Brain microvascular endothelial cell (primary cell): ENCODE measurements around the gene TRPC3.

ENCODE experiments used
- DNase-seq: peaks from one replicate; pipeline ENCODE4 v3.0.0-alpha.2; 2020
- H3K27ac ChIP-seq: fragments of 250-450 bp; sonication (Bioruptor Pico); 2 replicates; pipeline ENCODE4 v1.5.1; 2020; ENCODE audit warnings: mild to moderate bottlenecking, moderate library complexity
- H3K27me3 ChIP-seq: fragments of 250-450 bp; sonication (Bioruptor Pico); replicated peaks from 2 replicates; pipeline ENCODE4 v1.5.1; 2020; ENCODE audit warnings: mild to moderate bottlenecking
- H3K36me3 ChIP-seq: fragments of 250-450 bp; sonication (Bioruptor Pico); replicated peaks from 2 replicates; pipeline ENCODE4 v1.5.1; 2020; ENCODE audit warnings: mild to moderate bottlenecking
- H3K4me3 ChIP-seq: 2 replicates; pipeline ENCODE4 v1.5.1; 2011; ENCODE audit warnings: low read depth, mild to moderate bottlenecking, control low read depth, low read length, moderate library complexity
- CTCF ChIP-seq: IDR thresholded peaks from 2 replicates; pipeline ENCODE4 v1.5.1; 2011; ENCODE audit warnings: low read depth, mild to moderate bottlenecking, moderate library complexity, low read length, control low read depth, inconsistent platforms; ENCODE audit errors: missing control alignments
- in situ Hi-C: cut with HindIII; loops from 2 replicates; pipeline ENCODE4 v1.10.0; 2017; ENCODE audit warnings: low sequenced_read_pairs, low pct_ligation_motif_present

The TRPC3 gene

DNA sequence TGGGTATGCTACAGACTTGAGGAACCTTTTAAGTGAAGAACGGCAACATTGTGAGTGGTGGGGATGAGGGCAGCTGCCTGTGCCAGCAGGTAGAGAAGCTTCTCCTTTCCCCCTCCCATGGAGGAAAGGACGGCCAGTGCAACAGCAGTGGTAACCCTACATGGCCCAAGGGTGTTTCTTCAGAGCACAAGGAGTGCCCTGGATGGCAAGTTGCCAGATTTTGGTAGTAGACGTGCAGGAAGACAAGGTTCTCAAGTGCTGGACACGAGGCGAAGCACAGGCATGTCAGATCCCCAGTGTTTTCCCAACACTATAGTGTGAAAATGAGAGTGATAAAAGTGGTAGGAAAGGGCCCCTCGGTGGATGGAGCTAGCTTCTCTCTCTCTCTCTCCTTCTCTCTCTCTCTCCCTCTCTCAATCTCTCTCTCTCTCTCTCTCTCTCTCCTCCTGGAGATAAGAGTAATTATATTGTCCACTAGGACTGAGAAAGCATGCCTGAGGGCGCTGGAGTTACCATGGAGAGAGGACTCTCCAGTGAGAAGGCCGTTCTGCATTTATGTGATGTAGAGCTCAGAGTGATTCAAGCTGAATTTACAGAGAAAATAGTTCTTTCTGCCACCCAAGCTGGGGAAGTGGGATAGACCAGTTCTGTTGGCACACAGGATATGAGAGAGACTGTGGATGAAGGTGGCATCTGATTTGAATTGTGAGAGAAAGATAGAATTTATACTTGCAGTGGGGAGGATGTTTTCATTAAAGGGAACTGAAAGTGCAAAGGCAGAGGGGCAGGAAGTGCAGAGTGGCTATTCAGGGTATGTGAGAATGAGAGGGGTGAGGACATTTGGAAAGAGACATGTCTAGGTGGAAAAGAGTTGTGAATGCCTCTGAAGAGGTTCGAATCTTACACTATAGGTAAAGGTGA lies 25.7 kb upstream of the TRPC3 start:
- H3K27me3 ChIP-seq, result no peaks in the 10 kb centered on the region
- no peak for TF ChIP-seq CTCF
- H3K4me3 ChIP-seq, result no peak overlapping the region
- DNase-seq, result peak; percentile 72
- H3K36me3 ChIP-seq, result no peaks in the 10 kb centered on the region
- no peak overlapping the region for H3K27ac ChIP-seq
- in situ Hi-C loops, result no loop called here

GRCh38 chr4:121975784-121976183 lies 23.9 kb upstream of the TRPC3 start:
- Histone ChIP-seq H3K36me3 (no peaks in the 10 kb centered on the region), H3K27ac (no peak overlapping the region), H3K27me3 (no peaks in the 10 kb centered on the region), H3K4me3 (no peak overlapping the region)
- no peak for DNase-seq
- TF ChIP-seq CTCF, result no peak
- in situ Hi-C loops, result no loop called here

DNA sequence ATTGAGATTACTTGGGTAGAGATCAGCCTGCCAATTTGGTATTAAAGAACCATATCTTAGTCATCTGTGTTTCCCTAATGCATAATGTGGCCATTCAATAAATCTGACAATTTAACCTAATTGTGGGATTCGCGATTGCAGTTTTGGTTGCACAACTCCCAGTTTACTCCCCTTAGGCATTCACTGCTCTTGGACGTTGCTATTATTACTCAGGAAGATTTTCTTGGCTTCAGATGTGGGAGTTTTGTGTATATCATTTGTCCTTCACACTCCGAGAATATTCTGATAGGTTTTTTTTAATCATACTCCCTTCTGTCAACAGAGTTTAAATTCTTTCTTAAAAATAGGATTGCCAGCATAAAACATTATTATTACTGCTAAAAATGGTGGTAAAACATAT lies 22.0 kb upstream of the TRPC3 start:
- Histone ChIP-seq H3K27ac (no peak overlapping the region), H3K36me3 (no peaks in the 10 kb centered on the region), H3K27me3 (no peaks in the 10 kb centered on the region), H3K4me3 (no peak overlapping the region)
- no peak for TF ChIP-seq CTCF
- DNase-seq, result no peak
- in situ Hi-C loops, result no loop called here

DNA sequence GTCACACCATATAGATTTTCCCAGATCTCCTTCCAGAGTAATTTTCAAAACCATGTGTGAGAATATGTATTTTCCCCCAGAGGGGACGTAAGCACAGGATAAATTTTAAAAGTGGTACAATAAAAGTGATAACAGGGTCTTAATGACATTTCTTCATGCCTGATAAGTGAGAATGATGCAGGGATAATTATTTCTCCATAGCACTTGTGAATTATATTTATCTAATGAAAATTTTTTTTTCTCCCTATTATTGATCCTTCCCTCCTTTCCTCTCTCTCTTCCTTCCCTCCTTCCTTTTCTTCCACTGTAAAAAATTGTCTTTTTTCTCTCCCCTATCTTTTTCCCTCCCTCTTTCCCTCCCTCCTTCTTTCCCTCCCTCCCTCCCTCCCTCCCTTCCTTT lies 17.0 kb upstream of the TRPC3 start:
- no peak for TF ChIP-seq CTCF
- no peak overlapping the region for H3K4me3 ChIP-seq
- H3K27me3 ChIP-seq, result no peaks in the 10 kb centered on the region
- H3K36me3 ChIP-seq, result no peaks in the 10 kb centered on the region
- DNase-seq, result no peak
- in situ Hi-C loops, result no loop called here
- H3K27ac ChIP-seq, result no peak overlapping the region

DNA sequence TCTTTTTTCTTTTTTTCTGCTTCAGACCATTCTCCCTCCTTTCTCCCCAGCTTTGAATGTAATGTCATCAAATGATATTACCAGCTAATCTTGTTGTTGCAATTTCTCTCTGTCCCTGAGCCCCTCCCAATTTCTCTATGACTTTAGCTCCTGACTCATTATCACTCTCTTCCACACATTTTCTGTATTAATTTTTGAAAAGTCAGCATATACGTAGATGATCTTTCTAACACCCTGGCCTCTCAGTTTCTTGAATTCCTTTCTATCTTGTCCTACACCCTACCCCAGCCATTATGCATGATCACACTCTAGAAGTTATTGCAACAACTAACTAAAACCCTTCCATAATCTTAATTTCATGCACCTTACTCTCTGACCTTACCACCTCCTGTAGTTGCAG lies 13.1 kb upstream of the TRPC3 start:
- in situ Hi-C loops, result no loop called here

More for the DNA sequence above, 13.1 kb upstream of the TRPC3 start:
- Histone ChIP-seq H3K27ac (no peak overlapping the region), H3K36me3 (no peaks in the 10 kb centered on the region), H3K4me3 (no peak overlapping the region), H3K27me3 (no peaks in the 10 kb centered on the region)
- no peak for DNase-seq
- no peak for TF ChIP-seq CTCF
